HCT116 (cell line): ENCODE results near the gene CES5A. TPM values are rescaled to one million over a fixed set of nuclear protein-coding genes. Genes with fewer than 3 reads are reported as not detected.

Experiments
- ATAC-seq: fragments of 200-7000 bp; cut with Tn5 transposase; 2 replicates; pipeline ENCODE4 v1.9.1; 2020; ENCODE audit warnings: mild to moderate bottlenecking, moderate library complexity
- BruUV-seq: library from RNA; stranded (reverse); fragments of 400-500 nt; replicated peaks from 2 replicates; lab custom pipeline; 2021; lab: Mats Ljungman, UMichigan
- CTCF ChIA-PET: fragments of 300-600 bp; sonication (Branson Sonifier 250); formaldehyde crosslinking; loops from one replicate; lab custom pipeline; 2021; ENCODE audit warnings: antibody characterized with exemption; lab: Charles Lee
- POLR2A ChIA-PET: fragments of 300-600, 350-600 bp; sonication (Branson Sonifier 250); formaldehyde crosslinking; loops from one replicate; lab custom pipeline; 2021; ENCODE audit warnings: antibody characterized with exemption; lab: Charles Lee
- RAD21 ChIA-PET, 2 experiments: fragments of 300-600 bp; sonication (Branson Sonifier 250); formaldehyde crosslinking; loops; one replicate each; lab custom pipeline; 2023; ENCODE audit warnings: low total read pairs in 2 of 2; ENCODE audit not compliant: uncharacterized antibody in 2 of 2, unreplicated experiment in 2 of 2, low non-redundant PET in 1 of 2; lab: Charles Lee
- DNase-seq: peaks from one replicate; pipeline ENCODE4 v3.0.0-alpha.2; 2010; ENCODE audit warnings: low read depth, low spot score
- H2AFZ ChIP-seq: fragments of 200-600 bp; shearing (Covaris generic), sonication (generic); 2 replicates; pipeline ENCODE4 v1.6.1; 2017; ENCODE audit warnings: low read depth, mixed run types, mixed read lengths, antibody characterized with exemption, low read length; ENCODE audit not compliant: poor library complexity, severe bottlenecking
- H3K27ac ChIP-seq: 2 replicates; pipeline ENCODE4 v1.5.1; 2012; ENCODE audit warnings: low read depth, low read length
- H3K27me3 ChIP-seq: fragments of 200-600 bp; sonication (generic); 2 replicates; pipeline ENCODE4 v1.6.1; 2016; ENCODE audit warnings: mixed run types, low read length, mixed read lengths; ENCODE audit not compliant: insufficient read depth
- H3K36me3 ChIP-seq, 2 experiments: fragments of 200-500 bp in 1 of 2; fragments of 200-600 bp in 1 of 2; sonication (Bioruptor generic) in 1 of 2; sonication (generic) in 1 of 2; 2 replicates each; pipeline versions ENCODE4 v1.5.1 to v1.6.1; 2014 to 2016; ENCODE audit warnings: low read length in 2 of 2, inconsistent platforms in 1 of 2, mixed read lengths in 1 of 2, mixed run types in 1 of 2; ENCODE audit not compliant: insufficient read depth in 2 of 2, control insufficient read depth in 1 of 2
- H3K4me1 ChIP-seq, 2 experiments: fragments of 200-600 bp in 1 of 2; sonication (generic) in 1 of 2; 2 replicates each; pipeline versions ENCODE4 v1.5.1 to v1.6.1; 2012 to 2017; ENCODE audit warnings: low read length in 2 of 2, inconsistent platforms in 1 of 2, mild to moderate bottlenecking in 1 of 2, mixed read lengths in 1 of 2, mixed run types in 1 of 2, moderate library complexity in 1 of 2; ENCODE audit not compliant: insufficient read depth in 2 of 2, control insufficient read depth in 1 of 2
- H3K4me2 ChIP-seq: fragments of 200-600 bp; sonication (generic); 2 replicates; pipeline ENCODE4 v1.6.1; 2017; ENCODE audit warnings: mixed run types, low read length, mixed read lengths
- H3K4me3 ChIP-seq, 2 experiments: fragments of 200-600 bp in 1 of 2; sonication (generic) in 1 of 2; replicated peaks in 1 of 2; 2 replicates each; pipeline ENCODE4 v1.5.1; 2011 to 2016; ENCODE audit warnings: low read length in 2 of 2, control low read depth in 1 of 2, low read depth in 1 of 2, mild to moderate bottlenecking in 1 of 2, mixed read lengths in 1 of 2, mixed run types in 1 of 2
- H3K79me2 ChIP-seq: fragments of 200-600 bp; sonication (generic); 2 replicates; pipeline ENCODE4 v1.6.1; 2017; ENCODE audit warnings: mild to moderate bottlenecking, mixed run types, low read length, moderate library complexity, mixed read lengths; ENCODE audit not compliant: insufficient read depth
- H3K9ac ChIP-seq: fragments of 200-600 bp; sonication (generic); 2 replicates; pipeline ENCODE4 v1.6.1; 2016; ENCODE audit warnings: low read length, mixed read lengths
- H3K9me2 ChIP-seq: fragments of 200-600 bp; sonication (generic), shearing (Covaris generic); 2 replicates; pipeline ENCODE4 v1.6.1; 2017; ENCODE audit warnings: mixed run types, mild to moderate bottlenecking, moderate library complexity; ENCODE audit not compliant: insufficient read depth
- H3K9me3 ChIP-seq, 2 experiments: fragments of 200-500 bp in 1 of 2; fragments of 200-600 bp in 1 of 2; sonication (Bioruptor generic) in 1 of 2; sonication (generic) in 1 of 2; 2 replicates each; pipeline ENCODE4 v1.6.1; 2014 to 2017; ENCODE audit warnings: low read length in 2 of 2, mixed read lengths in 2 of 2, inconsistent platforms in 1 of 2, low read depth in 1 of 2, mild to moderate bottlenecking in 1 of 2, mixed run types in 1 of 2, moderate library complexity in 1 of 2; ENCODE audit not compliant: control insufficient read depth in 1 of 2, insufficient read depth in 1 of 2
- H4K20me1 ChIP-seq: fragments of 200-600 bp; sonication (generic), shearing (Covaris generic); 2 replicates; pipeline ENCODE4 v1.6.1; 2017; ENCODE audit warnings: mixed run types, mild to moderate bottlenecking, moderate library complexity; ENCODE audit not compliant: insufficient read depth
- CEBPB ChIP-seq: IDR thresholded peaks from 2 replicates; pipeline ENCODE4 v1.6.1; 2012; ENCODE audit warnings: low read depth
- EGR1 ChIP-seq: IDR thresholded peaks from 2 replicates; pipeline ENCODE4 v1.6.1; 2012; ENCODE audit warnings: low read depth
- ELF1 ChIP-seq: IDR thresholded peaks from 2 replicates; pipeline ENCODE4 v1.6.1; 2012; ENCODE audit warnings: low read depth, borderline replicate concordance
- EZH2 ChIP-seq: fragments of 200-600 bp; sonication (generic); IDR thresholded peaks from 2 replicates; pipeline ENCODE4 v1.6.1; 2017; ENCODE audit warnings: antibody characterized with exemption, mixed run types
- EZH2phosphoT487 ChIP-seq: fragments of 200-600 bp; IDR thresholded peaks from 2 replicates; pipeline ENCODE4 v1.6.1; 2018; ENCODE audit warnings: antibody characterized with exemption, borderline replicate concordance
- JUND ChIP-seq: IDR thresholded peaks from 2 replicates; pipeline ENCODE4 v1.6.1; 2012
- POLR2A ChIP-seq: IDR thresholded peaks from 2 replicates; pipeline ENCODE4 v1.7.0; 2011; ENCODE audit warnings: borderline replicate concordance; ENCODE audit not compliant: insufficient read depth, insufficient read length; ENCODE audit errors: extremely low read depth
- POLR2AphosphoS5 ChIP-seq: IDR thresholded peaks from 2 replicates; pipeline ENCODE4 v1.6.1; 2011; ENCODE audit warnings: mild to moderate bottlenecking, low read depth, low read length, moderate library complexity
- RAD21 ChIP-seq: IDR thresholded peaks from 2 replicates; pipeline ENCODE4 v1.6.1; 2012; ENCODE audit warnings: low read depth, mild to moderate bottlenecking
- SRF ChIP-seq: IDR thresholded peaks from 2 replicates; pipeline ENCODE4 v1.6.1; 2012; ENCODE audit warnings: low read depth
- TCF7L2 ChIP-seq: IDR thresholded peaks from 2 replicates; pipeline ENCODE4 v1.7.0; 2011; ENCODE audit warnings: borderline replicate concordance, inconsistent platforms; ENCODE audit not compliant: insufficient read depth, insufficient read length; ENCODE audit errors: extremely low read depth
- YY1 ChIP-seq: IDR thresholded peaks from 2 replicates; pipeline ENCODE4 v1.6.1; 2011; ENCODE audit warnings: low read length, low read depth, moderate library complexity, mild to moderate bottlenecking; ENCODE audit not compliant: insufficient replicate concordance; ENCODE audit errors: extremely low read depth
- ZNF274 ChIP-seq: fragments of 200-500 bp; sonication (Bioruptor generic); IDR thresholded peaks from 2 replicates; pipeline ENCODE4 v1.6.1; 2014; ENCODE audit warnings: mild to moderate bottlenecking, low read depth, low read length, inconsistent platforms
- intact Hi-C: fragments of 100-400 bp; cut with micrococcal nuclease; formaldehyde crosslinking; loops from 2 replicates; pipeline ENCODE4 v1.10.0; 2022
- total RNA-seq: library from RNA; stranded (reverse); gene quantifications from one replicate; pipeline ENCODE4 v1.2.1, GENCODE V29; 2021; ENCODE audit not compliant: unreplicated experiment
- TF ChIP-seq, protein P1 (sequence below): IDR thresholded peaks from 2 replicates; pipeline ENCODE4 v1.6.1; 2012
- TF ChIP-seq, protein P2 (sequence below), 3 experiments: fragments of 200-600 bp in 1 of 3; sonication (generic) in 1 of 3; IDR thresholded peaks in 2 of 3; conservative IDR thresholded peaks in 1 of 3; 2 replicates each; pipeline ENCODE4 v1.5.1; 2012 to 2017; ENCODE audit warnings: low read depth in 2 of 3, low read length in 2 of 3, antibody characterized with exemption in 1 of 3, borderline replicate concordance in 1 of 3, control low read depth in 1 of 3, mild to moderate bottlenecking in 1 of 3, mixed read lengths in 1 of 3, mixed run types in 1 of 3, moderate library complexity in 1 of 3; ENCODE audit not compliant: insufficient read depth in 1 of 3

The CES5A gene
- total RNA-seq, 1 experiment from 2014 or later: not detected

DNA sequence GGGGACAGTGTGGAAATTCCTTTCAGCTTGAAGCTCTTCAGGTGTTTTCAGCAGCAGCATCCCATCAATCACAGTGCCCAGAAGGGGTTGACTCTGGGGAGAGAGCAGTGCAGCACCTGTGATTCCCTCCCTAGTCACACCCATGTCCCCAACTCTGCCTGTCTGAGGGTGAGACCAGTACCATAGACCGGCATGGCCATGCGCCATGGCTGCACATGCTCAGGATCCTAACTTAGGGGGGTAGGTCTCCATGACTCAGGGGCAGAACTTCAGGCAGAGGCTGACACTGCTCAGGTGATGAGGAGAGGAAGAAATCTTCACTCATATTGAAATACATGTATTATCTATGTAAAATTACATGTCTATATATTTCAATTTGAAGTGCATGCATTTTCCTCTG, 62.2 kb downstream of the CES5A start (continued):
- no peak for TF ChIP-seq POLR2AphosphoS5
- TF ChIP-seq ZNF274: no peak

DNA sequence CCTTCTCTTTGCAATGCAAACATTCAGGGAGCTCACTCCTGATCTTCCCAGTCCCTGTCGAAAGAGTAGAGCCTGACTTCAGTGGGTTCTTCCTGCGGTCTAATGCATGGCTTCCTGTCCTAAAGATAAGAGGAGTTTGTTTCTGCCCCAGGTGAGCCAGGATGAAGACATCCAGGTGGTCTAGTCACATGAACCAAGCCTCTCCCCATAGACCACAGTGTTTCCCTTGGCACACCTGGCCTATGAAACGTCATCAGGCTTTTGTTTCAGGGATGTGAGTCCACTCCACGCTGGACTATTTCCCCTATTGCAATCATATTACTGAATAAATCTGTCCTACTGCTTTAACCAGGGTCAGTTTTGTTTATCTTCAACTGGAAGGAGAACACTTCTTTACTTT, 63.4 kb downstream of the CES5A start:
- Histone ChIP-seq H3K79me2 (no peaks in the 10 kb centered on the region), H4K20me1 (no peaks in the 10 kb centered on the region), H3K9me3 (no peaks in the 10 kb centered on the region), H2AFZ (no peak overlapping the region), H3K4me3 (no peak overlapping the region), H3K36me3 (no peaks in the 10 kb centered on the region), H3K4me1 (no peaks in the 10 kb centered on the region), H3K27ac (no peak overlapping the region), H3K4me2 (no peak overlapping the region), H3K9ac (no peak overlapping the region), H3K9me2 (no peaks in the 10 kb centered on the region), H3K27me3 (peaks cover 54% of the 10 kb centered on the region)
- ATAC-seq: no peak
- TF ChIP-seq EGR1 (no peak), EZH2phosphoT487 (no peak), ZNF274 (no peak)
- TF ChIP-seq, protein P1, sequence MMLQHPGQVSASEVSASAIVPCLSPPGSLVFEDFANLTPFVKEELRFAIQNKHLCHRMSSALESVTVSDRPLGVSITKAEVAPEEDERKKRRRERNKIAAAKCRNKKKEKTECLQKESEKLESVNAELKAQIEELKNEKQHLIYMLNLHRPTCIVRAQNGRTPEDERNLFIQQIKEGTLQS: no peak
- no peak for DNase-seq
- ChIA-PET CTCF (no interaction called here), RAD21 (no interaction called here), POLR2A (no interaction called here)
- BruUV-seq: no TSS peak
- intact Hi-C loops: no loop called here

DNA sequence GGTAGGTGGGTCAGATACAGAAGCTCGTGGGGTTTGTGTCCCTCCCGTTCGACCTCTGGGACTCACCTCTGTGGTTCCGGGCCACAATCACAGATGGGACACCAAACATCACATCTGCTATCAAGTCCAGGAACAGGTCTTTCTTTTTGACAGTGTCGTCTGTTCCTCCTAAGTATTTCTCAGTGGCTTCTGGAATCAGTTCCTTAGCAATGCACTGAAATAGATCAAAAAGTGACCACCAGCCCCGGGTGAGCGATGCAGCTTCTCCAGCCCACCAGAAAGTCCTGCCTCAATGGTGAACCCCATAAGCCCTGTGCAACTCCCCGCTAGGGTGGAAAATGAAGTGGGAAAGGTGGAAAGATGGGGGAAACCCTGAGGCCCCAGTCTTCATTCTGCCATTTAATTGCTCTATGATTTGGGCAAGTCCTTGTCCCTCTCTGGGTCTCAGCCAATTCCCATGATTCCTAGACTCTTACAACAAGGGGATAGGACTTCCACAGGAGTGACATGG, 64.7 kb downstream of the CES5A start:
- no peak for DNase-seq
- H3K27ac ChIP-seq: no peak overlapping the region
- no TSS peak for BruUV-seq
- no peak for TF ChIP-seq RAD21
- TF ChIP-seq CEBPB: no peak
- TF ChIP-seq EZH2: no peak
- TF ChIP-seq POLR2AphosphoS5: no peak
- no peak for TF ChIP-seq YY1
- no peak for TF ChIP-seq TCF7L2
- no peak for TF ChIP-seq ELF1
- no peak for TF ChIP-seq JUND
- TF ChIP-seq ZNF274: no peak
- TF ChIP-seq, protein P1: no peak
- TF ChIP-seq SRF: no peak
- no peak for TF ChIP-seq POLR2A
- TF ChIP-seq EZH2phosphoT487: no peak
- TF ChIP-seq, protein P2, sequence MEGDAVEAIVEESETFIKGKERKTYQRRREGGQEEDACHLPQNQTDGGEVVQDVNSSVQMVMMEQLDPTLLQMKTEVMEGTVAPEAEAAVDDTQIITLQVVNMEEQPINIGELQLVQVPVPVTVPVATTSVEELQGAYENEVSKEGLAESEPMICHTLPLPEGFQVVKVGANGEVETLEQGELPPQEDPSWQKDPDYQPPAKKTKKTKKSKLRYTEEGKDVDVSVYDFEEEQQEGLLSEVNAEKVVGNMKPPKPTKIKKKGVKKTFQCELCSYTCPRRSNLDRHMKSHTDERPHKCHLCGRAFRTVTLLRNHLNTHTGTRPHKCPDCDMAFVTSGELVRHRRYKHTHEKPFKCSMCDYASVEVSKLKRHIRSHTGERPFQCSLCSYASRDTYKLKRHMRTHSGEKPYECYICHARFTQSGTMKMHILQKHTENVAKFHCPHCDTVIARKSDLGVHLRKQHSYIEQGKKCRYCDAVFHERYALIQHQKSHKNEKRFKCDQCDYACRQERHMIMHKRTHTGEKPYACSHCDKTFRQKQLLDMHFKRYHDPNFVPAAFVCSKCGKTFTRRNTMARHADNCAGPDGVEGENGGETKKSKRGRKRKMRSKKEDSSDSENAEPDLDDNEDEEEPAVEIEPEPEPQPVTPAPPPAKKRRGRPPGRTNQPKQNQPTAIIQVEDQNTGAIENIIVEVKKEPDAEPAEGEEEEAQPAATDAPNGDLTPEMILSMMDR (IDR thresholded peaks at IDR 0.05 in 2 of 3, conservative IDR thresholded peaks at IDR 0.05 in 1 of 3; ENCODE audit: borderline replicate concordance in 1 of 3, insufficient read depth in 1 of 3, low read depth in 2 of 3, low read length in 2 of 3): no peak

More for the DNA sequence above, 64.7 kb downstream of the CES5A start:
- Histone ChIP-seq H3K4me1 (no peaks in the 10 kb centered on the region), H3K9me3 (no peaks in the 10 kb centered on the region), H4K20me1 (no peaks in the 10 kb centered on the region), H3K36me3 (no peaks in the 10 kb centered on the region), H3K79me2 (no peaks in the 10 kb centered on the region), H3K27me3 (peaks cover 49% of the 10 kb centered on the region), H3K9ac (no peak overlapping the region), H3K4me3 (no peak overlapping the region), H3K4me2 (no peak overlapping the region), H3K9me2 (no peaks in the 10 kb centered on the region), H2AFZ (no peak overlapping the region)
- ChIA-PET CTCF (no interaction called here), RAD21 (no interaction called here), POLR2A (no interaction called here)
- intact Hi-C loops: no loop called here
- ATAC-seq: no peak
